Measurements from ENCODE around the gene PARD3B. TPM values are rescaled to one million over a fixed set of nuclear protein-coding genes. Genes with fewer than 3 reads are reported as not detected.
A peak's percentile ranks its signal among the peaks of the same experiment; 100 is the strongest.

PARD3B gene
- total and polyA plus RNA-seq, 7 donors, result 0.42 to 6.0 (median 4.8) TPM

GRCh38 chr2:205495819-205496218, 950.5 kb downstream of the PARD3B start:
- Histone ChIP-seq H3K27me3 (ENCODE audit: insufficient read depth in 3 of 3, low read length in 2 of 3) (no peaks in the 10 kb centered on the region), H3K27ac (no peak overlapping the region), H3K36me3 (ENCODE audit: insufficient read depth in 1 of 2, low read depth in 1 of 2) (peaks cover 0 to 9% of the 10 kb centered on the region in 2 donors), H3K4me1 (no peaks in the 10 kb centered on the region), H3K9me3 (no peaks in the 10 kb centered on the region), H3K4me3 (no peak overlapping the region)
- WGBS, 3 donors, result 67 to 86% (median 70%) methylated on average over 1 of the region's 1 CpG
- intact Hi-C loops (cut with DNase I), result no loop called here
- no peak for DNase-seq
- TF ChIP-seq, protein P1, sequence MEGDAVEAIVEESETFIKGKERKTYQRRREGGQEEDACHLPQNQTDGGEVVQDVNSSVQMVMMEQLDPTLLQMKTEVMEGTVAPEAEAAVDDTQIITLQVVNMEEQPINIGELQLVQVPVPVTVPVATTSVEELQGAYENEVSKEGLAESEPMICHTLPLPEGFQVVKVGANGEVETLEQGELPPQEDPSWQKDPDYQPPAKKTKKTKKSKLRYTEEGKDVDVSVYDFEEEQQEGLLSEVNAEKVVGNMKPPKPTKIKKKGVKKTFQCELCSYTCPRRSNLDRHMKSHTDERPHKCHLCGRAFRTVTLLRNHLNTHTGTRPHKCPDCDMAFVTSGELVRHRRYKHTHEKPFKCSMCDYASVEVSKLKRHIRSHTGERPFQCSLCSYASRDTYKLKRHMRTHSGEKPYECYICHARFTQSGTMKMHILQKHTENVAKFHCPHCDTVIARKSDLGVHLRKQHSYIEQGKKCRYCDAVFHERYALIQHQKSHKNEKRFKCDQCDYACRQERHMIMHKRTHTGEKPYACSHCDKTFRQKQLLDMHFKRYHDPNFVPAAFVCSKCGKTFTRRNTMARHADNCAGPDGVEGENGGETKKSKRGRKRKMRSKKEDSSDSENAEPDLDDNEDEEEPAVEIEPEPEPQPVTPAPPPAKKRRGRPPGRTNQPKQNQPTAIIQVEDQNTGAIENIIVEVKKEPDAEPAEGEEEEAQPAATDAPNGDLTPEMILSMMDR (IDR thresholded peaks at IDR 0.05), result no peak
- ATAC-seq, result no peak

DNA sequence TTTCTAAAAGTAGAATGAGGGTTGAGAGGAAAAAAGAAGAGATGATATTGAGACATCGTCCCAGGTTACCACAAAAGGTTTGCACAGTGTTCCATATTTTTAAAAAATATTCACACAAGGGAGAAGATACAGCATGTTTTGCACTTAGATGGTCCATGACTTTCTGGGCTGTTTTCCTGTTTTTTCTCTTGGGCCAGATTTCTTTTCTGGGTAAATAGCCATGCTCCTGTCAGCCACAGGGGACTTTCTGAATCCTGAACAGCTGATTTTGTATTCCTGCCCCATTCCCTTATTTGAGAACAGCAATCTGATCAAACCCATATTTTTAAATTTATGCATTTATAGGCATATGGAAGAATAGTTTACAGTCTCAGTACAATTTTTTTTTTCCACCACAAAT, 951.1 kb downstream of the PARD3B start:
- no peaks in the 10 kb centered on the region for H3K27me3 ChIP-seq (ENCODE audit: insufficient read depth in 3 of 3, low read length in 2 of 3)
- peaks cover 0 to 12% of the 10 kb centered on the region in 2 donors for H3K36me3 ChIP-seq (ENCODE audit: insufficient read depth in 1 of 2, low read depth in 1 of 2)
- WGBS, 3 donors, result 57 to 92% (median 67%) methylated on average over 1 of the region's 1 CpG
- H3K27ac ChIP-seq, result no peak overlapping the region
- no peaks in the 10 kb centered on the region for H3K4me1 ChIP-seq
- TF ChIP-seq, protein P1 (IDR thresholded peaks at IDR 0.05), result no peak
- intact Hi-C loops (cut with DNase I), result no loop called here
- H3K4me3 ChIP-seq, result no peak overlapping the region
- H3K9me3 ChIP-seq, result no peaks in the 10 kb centered on the region
- DNase-seq (no peak), ATAC-seq (no peak)

DNA sequence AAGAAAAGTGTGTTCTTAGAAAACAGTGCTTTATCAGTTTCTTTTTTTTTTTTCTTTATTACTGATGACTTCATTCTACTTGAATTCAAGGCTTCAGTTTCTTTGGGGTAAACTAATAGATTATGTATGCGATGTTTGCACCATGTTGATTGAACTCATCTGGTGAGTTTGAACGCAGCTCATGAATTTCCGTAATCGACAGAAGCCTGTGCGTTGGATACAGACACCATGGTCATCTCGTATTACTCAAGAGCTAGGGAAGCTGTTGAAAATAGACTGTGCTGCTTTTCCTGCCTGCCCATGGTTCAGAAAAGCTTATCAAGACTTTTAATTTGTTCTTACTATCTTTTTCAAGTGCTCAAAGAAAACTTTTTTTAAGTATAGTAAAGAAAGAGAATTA, 951.5 kb downstream of the PARD3B start:
- Histone ChIP-seq H3K27me3 (ENCODE audit: insufficient read depth in 3 of 3, low read length in 2 of 3) (no peaks in the 10 kb centered on the region), H3K4me1 (no peaks in the 10 kb centered on the region), H3K27ac (no peak overlapping the region), H3K9me3 (no peaks in the 10 kb centered on the region), H3K36me3 (ENCODE audit: insufficient read depth in 1 of 2, low read depth in 1 of 2) (peaks cover 0 to 12% of the 10 kb centered on the region in 2 donors), H3K4me3 (no peak overlapping the region)
- WGBS, 3 donors, result 22 to 33% (median 28%) methylated on average over 6 of the region's 6 CpGs
- ATAC-seq, result peak in 1 of 4 donors; percentile 64
- DNase-seq, result no peak
- TF ChIP-seq, protein P1 (IDR thresholded peaks at IDR 0.05), result no peak
- intact Hi-C loops (cut with DNase I), result no loop called here

GRCh38 chr2:205499006-205499405, 953.7 kb downstream of the PARD3B start:
- peaks cover 0 to 12% of the 10 kb centered on the region in 2 donors for H3K36me3 ChIP-seq (ENCODE audit: insufficient read depth in 1 of 2, low read depth in 1 of 2)
- intact Hi-C loops (cut with DNase I), result no loop called here
- ATAC-seq (no peak), DNase-seq (no peak)
- TF ChIP-seq, protein P1 (IDR thresholded peaks at IDR 0.05), result no peak
- no peaks in the 10 kb centered on the region for H3K27me3 ChIP-seq (ENCODE audit: insufficient read depth in 3 of 3, low read length in 2 of 3)
- no peak overlapping the region for H3K27ac ChIP-seq
- H3K4me1 ChIP-seq, result no peaks in the 10 kb centered on the region
- no peaks in the 10 kb centered on the region for H3K9me3 ChIP-seq
- 89 to 90% (median 89%) methylated on average over 3 of the region's 3 CpGs for WGBS, 3 donors
- H3K4me3 ChIP-seq, result no peak overlapping the region

DNA sequence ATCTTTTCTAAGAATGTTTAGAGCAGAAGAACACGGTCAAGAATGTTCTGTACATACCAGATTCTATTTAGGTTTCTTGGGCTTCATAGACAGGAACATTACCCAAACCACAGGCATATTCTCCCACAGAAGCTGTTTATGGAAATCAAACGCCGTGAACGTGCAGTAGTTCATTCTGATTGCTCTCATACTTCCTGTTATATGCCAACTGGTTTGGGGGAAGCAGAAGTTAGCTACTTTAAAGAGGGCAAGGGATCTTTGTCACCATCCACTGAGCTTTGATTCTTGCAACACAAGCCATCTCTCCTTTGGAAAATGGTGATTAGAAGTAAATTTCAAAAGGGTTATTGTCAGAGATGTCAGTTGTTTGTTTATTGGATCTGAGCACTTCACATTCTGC, 954.8 kb downstream of the PARD3B start:
- H3K9me3 ChIP-seq, result no peaks in the 10 kb centered on the region
- peaks cover 0 to 12% of the 10 kb centered on the region in 2 donors for H3K36me3 ChIP-seq (ENCODE audit: insufficient read depth in 1 of 2, low read depth in 1 of 2)
- DNase-seq, result no peak
- TF ChIP-seq, protein P1 (IDR thresholded peaks at IDR 0.05), result no peak
- no peaks in the 10 kb centered on the region for H3K27me3 ChIP-seq (ENCODE audit: insufficient read depth in 3 of 3, low read length in 2 of 3)
- 83 to 90% (median 90%) methylated on average over 4 of the region's 4 CpGs for WGBS, 3 donors
- no peaks in the 10 kb centered on the region for H3K4me1 ChIP-seq
- H3K4me3 ChIP-seq, result no peak overlapping the region
- no peak for ATAC-seq
- intact Hi-C loops (cut with DNase I), result no loop called here
- H3K27ac ChIP-seq, result no peak overlapping the region
